ENCODE measurements around the gene SLC2A9.

SLC2A9 gene

GRCh38 chr4:9880406-9881197 is 140.7 kb downstream of the SLC2A9 start:
- DNase-seq: no peak

GRCh38 chr4:9877123-9877522 is 144.2 kb downstream of the SLC2A9 start:
- no peak for DNase-seq

- DNase-seq: no peak
Observed at GRCh38 chr4:9875516-9875915, 145.8 kb downstream of the SLC2A9 start.

- no peak for DNase-seq
Observed at GRCh38 chr4:9874385-9874784, 146.9 kb downstream of the SLC2A9 start.

- no peak for DNase-seq
Observed at GRCh38 chr4:9870165-9870790, 151.0 kb downstream of the SLC2A9 start.

GRCh38 chr4:9867751-9868425 is 153.4 kb downstream of the SLC2A9 start:
- peak; percentile 33 for DNase-seq

GRCh38 chr4:9866931-9867330 is 154.4 kb downstream of the SLC2A9 start:
- no peak for DNase-seq

GRCh38 chr4:9861561-9861960 is 159.7 kb downstream of the SLC2A9 start:
- DNase-seq: no peak

GRCh38 chr4:9859810-9860209 is 161.5 kb downstream of the SLC2A9 start:
- DNase-seq: no peak

- DNase-seq: no peak
Observed at GRCh38 chr4:9849538-9849920, 171.8 kb downstream of the SLC2A9 start.

- DNase-seq: no peak
Observed at GRCh38 chr4:9847968-9848748, 173.1 kb downstream of the SLC2A9 start.

- DNase-seq: no peak
Observed at GRCh38 chr4:9845791-9846493, 175.4 kb downstream of the SLC2A9 start.

GRCh38 chr4:9841072-9841471 is 180.2 kb downstream of the SLC2A9 start:
- DNase-seq: no peak

GRCh38 chr4:9835430-9835829 is 185.9 kb downstream of the SLC2A9 start:
- peak; percentile 51 for DNase-seq

- no peak for DNase-seq
Observed at GRCh38 chr4:9833421-9833820, 187.9 kb downstream of the SLC2A9 start.

- DNase-seq: no peak
Observed at GRCh38 chr4:9832640-9833039, 188.7 kb downstream of the SLC2A9 start.

- DNase-seq: no peak
Observed at GRCh38 chr4:9826551-9826950, 194.7 kb downstream of the SLC2A9 start.

GRCh38 chr4:9825049-9825448 is 196.2 kb downstream of the SLC2A9 start:
- no peak for DNase-seq

GRCh38 chr4:9820343-9820742 is 201.0 kb downstream of the SLC2A9 start:
- no peak for DNase-seq

- DNase-seq: no peak
Observed at GRCh38 chr4:9816285-9816684, 205.0 kb downstream of the SLC2A9 start.

GRCh38 chr4:9812501-9813340 is 208.6 kb downstream of the SLC2A9 start:
- DNase-seq: no peak

GRCh38 chr4:9811806-9812205 is 209.5 kb downstream of the SLC2A9 start:
- no peak for DNase-seq

Measured in COR-L47 (cell line).